GM23338 (cell line): ENCODE measurements around the gene RAPGEF4.

Experiments used
- CTCF ChIP-seq, 2 experiments: fragments of 200-600 bp in 1 of 2; sonication (generic) in 1 of 2; conservative IDR thresholded peaks; 2 replicates each; pipeline versions ENCODE4 v1.5.1 to v1.6.1; 2016 to 2017; ENCODE audit warnings: antibody characterized with exemption in 2 of 2, low read depth in 2 of 2, mild to moderate bottlenecking in 2 of 2, moderate library complexity in 1 of 2
- EZH2phosphoT487 ChIP-seq: fragments of 200-600 bp; sonication (generic); IDR thresholded peaks from one replicate; pipeline ENCODE4 v1.8.1; 2018; ENCODE audit warnings: antibody characterized with exemption; ENCODE audit not compliant: unreplicated experiment
- POLR2AphosphoS5 ChIP-seq: IDR thresholded peaks from 2 replicates; pipeline ENCODE4 v1.6.1; 2016; ENCODE audit warnings: antibody characterized with exemption, low read depth
- STAT1 ChIP-seq: IDR thresholded peaks from one replicate; pipeline ENCODE4 v1.6.1; 2016; ENCODE audit warnings: antibody characterized with exemption; ENCODE audit not compliant: unreplicated experiment

- TF ChIP-seq CTCF (conservative IDR thresholded peaks at IDR 0.05; ENCODE audit: low read depth in 2 of 2) (no peak), STAT1 (no peak), EZH2phosphoT487 (no peak), POLR2AphosphoS5 (no peak)
These were observed 182.1 kb downstream of the RAPGEF4 start for GRCh38 chr2:172917716-172918115.
